Measurements from ENCODE around the gene EXOC3L4.

GRCh38 chr14:103103461-103104388 lies 9.2 kb downstream of the EXOC3L4 start:
- TF ChIP-seq CTCF (IDR thresholded peaks at IDR 0.05) (peak in 1 of 3 donors; percentile 74), POLR2A (IDR thresholded peaks at IDR 0.05) (no peak)

Measured in lower leg skin (tissue), 3 donors.